Duodenal mucosa (tissue), 2 donors: Measurements from ENCODE around the gene SDK1.

ENCODE experiments used
- H3K27ac ChIP-seq: one replicate; pipeline ENCODE4 v1.7.0; 2013; ENCODE audit warnings: low read depth, low read length
- H3K27me3 ChIP-seq, 2 donors: one replicate each; pipeline ENCODE4 v1.7.0; 2013; ENCODE audit warnings: low read length in 2 of 2, control low read depth in 1 of 2; ENCODE audit not compliant: insufficient read depth in 2 of 2, control insufficient read depth in 1 of 2
- H3K36me3 ChIP-seq, 2 donors: one replicate each; pipeline ENCODE4 v1.7.0; 2013; ENCODE audit warnings: low read length in 2 of 2, control low read depth in 1 of 2; ENCODE audit not compliant: insufficient read depth in 2 of 2, control insufficient read depth in 1 of 2
- H3K4me1 ChIP-seq, 2 donors: one replicate each; pipeline ENCODE4 v1.7.0; 2013; ENCODE audit warnings: low read length in 2 of 2, control low read depth in 1 of 2; ENCODE audit not compliant: insufficient read depth in 2 of 2, control insufficient read depth in 1 of 2
- H3K4me3 ChIP-seq, 2 donors: one replicate each; pipeline ENCODE4 v1.7.0; 2013; ENCODE audit warnings: low read length in 2 of 2, low read depth in 1 of 2
- H3K9ac ChIP-seq, 2 donors: one replicate each; pipeline ENCODE4 v1.7.0; 2013; ENCODE audit warnings: low read length in 2 of 2, low read depth in 1 of 2
- H3K9me3 ChIP-seq, 2 donors: one replicate each; pipeline ENCODE4 v1.7.0; 2013; ENCODE audit warnings: low read length in 2 of 2, control low read depth in 1 of 2; ENCODE audit not compliant: control insufficient read depth in 1 of 2

Gene SDK1

GRCh38 chr7:4056552-4057288 lies 755.7 kb downstream of the SDK1 start:
- Histone ChIP-seq H3K9ac (no peak overlapping the region), H3K27ac (no peak overlapping the region), H3K4me3 (no peak overlapping the region), H3K27me3 (no peaks in the 10 kb centered on the region), H3K36me3 (no peaks in the 10 kb centered on the region), H3K9me3 (no peaks in the 10 kb centered on the region), H3K4me1 (no peaks in the 10 kb centered on the region)

- no peaks in the 10 kb centered on the region for H3K36me3 ChIP-seq
- no peak overlapping the region for H3K9ac ChIP-seq
- no peak overlapping the region for H3K27ac ChIP-seq
- no peaks in the 10 kb centered on the region for H3K27me3 ChIP-seq
- H3K4me1 ChIP-seq = no peaks in the 10 kb centered on the region
- H3K9me3 ChIP-seq = no peaks in the 10 kb centered on the region
- no peak overlapping the region for H3K4me3 ChIP-seq
Measured at GRCh38 chr7:4057289-4057616, 756.2 kb downstream of the SDK1 start.

DNA sequence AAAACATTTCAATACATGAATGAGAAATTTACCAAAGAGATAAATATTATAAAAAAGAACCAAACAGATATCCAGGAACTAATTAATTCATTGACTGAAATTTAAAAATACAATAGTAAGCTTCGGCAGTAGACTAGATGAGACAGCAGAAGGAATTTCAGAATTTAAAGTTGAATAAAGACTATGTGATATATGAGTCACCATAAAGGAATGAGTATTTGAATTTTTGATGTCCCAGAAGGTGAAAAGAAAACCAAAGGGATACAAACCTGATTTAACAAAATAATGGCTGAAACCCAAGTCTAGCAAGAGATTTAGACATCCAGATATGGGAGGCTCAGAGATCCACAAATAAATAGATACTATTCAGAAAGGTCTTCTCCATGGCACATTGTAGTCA lies 757.1 kb downstream of the SDK1 start:
- Histone ChIP-seq H3K9me3 (no peaks in the 10 kb centered on the region), H3K27me3 (no peaks in the 10 kb centered on the region), H3K9ac (no peak overlapping the region), H3K36me3 (no peaks in the 10 kb centered on the region), H3K4me3 (no peak overlapping the region), H3K27ac (no peak overlapping the region), H3K4me1 (no peaks in the 10 kb centered on the region)

GRCh38 chr7:4065190-4065589 lies 764.1 kb downstream of the SDK1 start:
- Histone ChIP-seq H3K9me3 (no peaks in the 10 kb centered on the region), H3K4me3 (no peak overlapping the region), H3K27ac (no peak overlapping the region), H3K36me3 (no peaks in the 10 kb centered on the region), H3K27me3 (no peaks in the 10 kb centered on the region), H3K9ac (no peak overlapping the region), H3K4me1 (no peaks in the 10 kb centered on the region)

- no peak overlapping the region for H3K9ac ChIP-seq
- no peak overlapping the region for H3K4me3 ChIP-seq
- no peaks in the 10 kb centered on the region for H3K4me1 ChIP-seq
- no peaks in the 10 kb centered on the region for H3K27me3 ChIP-seq
- no peaks in the 10 kb centered on the region for H3K36me3 ChIP-seq
- H3K9me3 ChIP-seq = no peaks in the 10 kb centered on the region
- no peak overlapping the region for H3K27ac ChIP-seq
Measured at GRCh38 chr7:4066206-4066605, 765.2 kb downstream of the SDK1 start.

DNA sequence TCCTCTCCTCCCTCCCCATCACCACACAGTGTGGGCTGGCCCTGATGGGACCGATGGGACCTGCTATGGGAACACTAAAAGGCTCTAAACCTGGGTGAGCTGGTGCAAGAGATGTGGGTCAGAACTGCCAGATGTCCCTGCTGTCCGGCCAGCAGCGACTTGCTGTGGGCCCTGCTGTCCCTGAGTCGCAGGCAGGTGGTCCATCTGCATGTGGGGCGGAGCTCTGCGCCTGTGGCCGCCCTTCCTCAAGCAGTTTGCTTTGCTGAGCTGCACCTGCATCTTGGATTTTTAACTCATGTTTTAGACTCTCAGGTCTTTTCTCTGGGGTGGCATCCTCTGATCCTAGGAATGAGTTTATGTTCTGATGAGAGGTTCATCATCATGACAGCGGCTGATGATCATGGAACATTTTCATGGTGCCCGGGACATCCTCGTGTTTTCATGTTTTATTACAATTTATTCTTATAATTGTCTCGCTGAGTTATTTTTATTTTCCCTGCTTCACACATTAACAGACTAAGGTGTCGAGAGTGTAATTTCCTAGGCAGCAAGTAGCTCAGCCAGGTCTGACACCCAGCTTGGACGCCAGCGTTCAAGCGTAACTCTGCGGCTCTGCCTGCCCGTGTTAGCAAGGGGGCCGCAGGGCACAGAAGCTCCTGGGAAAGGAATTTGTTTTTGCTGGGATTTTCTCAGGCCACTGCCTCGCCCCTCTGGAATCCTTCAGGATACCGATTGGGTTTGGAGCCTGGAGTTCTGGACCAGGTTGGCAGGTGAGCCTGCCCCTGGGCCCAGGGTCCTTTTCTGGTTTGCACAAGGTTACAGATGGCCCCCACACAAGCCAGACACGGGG lies 765.8 kb downstream of the SDK1 start:
- Histone ChIP-seq H3K27ac (no peak overlapping the region), H3K36me3 (no peaks in the 10 kb centered on the region), H3K9me3 (no peaks in the 10 kb centered on the region), H3K4me1 (no peaks in the 10 kb centered on the region), H3K9ac (no peak overlapping the region), H3K4me3 (no peak overlapping the region), H3K27me3 (no peaks in the 10 kb centered on the region)

GRCh38 chr7:4067476-4067760 lies 766.4 kb downstream of the SDK1 start:
- no peak overlapping the region for H3K9ac ChIP-seq
- no peaks in the 10 kb centered on the region for H3K36me3 ChIP-seq
- no peaks in the 10 kb centered on the region for H3K27me3 ChIP-seq
- H3K4me3 ChIP-seq = no peak overlapping the region
- H3K27ac ChIP-seq = no peak overlapping the region
- H3K9me3 ChIP-seq = no peaks in the 10 kb centered on the region
- no peaks in the 10 kb centered on the region for H3K4me1 ChIP-seq

- Histone ChIP-seq H3K27me3 (no peaks in the 10 kb centered on the region), H3K36me3 (no peaks in the 10 kb centered on the region), H3K4me3 (no peak overlapping the region), H3K9ac (no peak overlapping the region), H3K27ac (no peak overlapping the region), H3K9me3 (no peaks in the 10 kb centered on the region), H3K4me1 (no peaks in the 10 kb centered on the region)
Measured at GRCh38 chr7:4067874-4068273, 766.8 kb downstream of the SDK1 start.

DNA sequence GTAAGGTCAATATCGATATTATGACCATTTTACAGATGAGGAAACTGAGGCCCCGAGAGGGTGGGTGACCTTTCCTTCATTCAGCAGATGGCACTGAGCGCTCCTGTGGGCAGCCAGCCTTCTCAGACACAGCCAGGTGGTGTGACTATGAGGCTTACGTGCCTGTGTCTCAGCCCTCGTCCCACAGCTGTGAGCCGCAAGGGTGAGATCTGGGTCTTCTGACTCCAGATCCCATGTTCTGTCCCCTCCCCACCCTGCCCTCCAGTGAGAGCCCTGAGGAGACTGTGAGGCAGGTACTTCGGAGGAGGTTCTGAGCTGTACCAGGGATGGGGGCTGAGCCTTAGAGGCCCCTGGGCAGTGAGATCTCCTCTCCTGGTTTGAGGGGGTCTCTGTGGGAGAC lies 767.2 kb downstream of the SDK1 start:
- H3K4me3 ChIP-seq = no peak overlapping the region
- H3K4me1 ChIP-seq = no peaks in the 10 kb centered on the region
- H3K36me3 ChIP-seq = no peaks in the 10 kb centered on the region
- H3K9me3 ChIP-seq = no peaks in the 10 kb centered on the region
- no peak overlapping the region for H3K9ac ChIP-seq
- no peaks in the 10 kb centered on the region for H3K27me3 ChIP-seq
- H3K27ac ChIP-seq = no peak overlapping the region

DNA sequence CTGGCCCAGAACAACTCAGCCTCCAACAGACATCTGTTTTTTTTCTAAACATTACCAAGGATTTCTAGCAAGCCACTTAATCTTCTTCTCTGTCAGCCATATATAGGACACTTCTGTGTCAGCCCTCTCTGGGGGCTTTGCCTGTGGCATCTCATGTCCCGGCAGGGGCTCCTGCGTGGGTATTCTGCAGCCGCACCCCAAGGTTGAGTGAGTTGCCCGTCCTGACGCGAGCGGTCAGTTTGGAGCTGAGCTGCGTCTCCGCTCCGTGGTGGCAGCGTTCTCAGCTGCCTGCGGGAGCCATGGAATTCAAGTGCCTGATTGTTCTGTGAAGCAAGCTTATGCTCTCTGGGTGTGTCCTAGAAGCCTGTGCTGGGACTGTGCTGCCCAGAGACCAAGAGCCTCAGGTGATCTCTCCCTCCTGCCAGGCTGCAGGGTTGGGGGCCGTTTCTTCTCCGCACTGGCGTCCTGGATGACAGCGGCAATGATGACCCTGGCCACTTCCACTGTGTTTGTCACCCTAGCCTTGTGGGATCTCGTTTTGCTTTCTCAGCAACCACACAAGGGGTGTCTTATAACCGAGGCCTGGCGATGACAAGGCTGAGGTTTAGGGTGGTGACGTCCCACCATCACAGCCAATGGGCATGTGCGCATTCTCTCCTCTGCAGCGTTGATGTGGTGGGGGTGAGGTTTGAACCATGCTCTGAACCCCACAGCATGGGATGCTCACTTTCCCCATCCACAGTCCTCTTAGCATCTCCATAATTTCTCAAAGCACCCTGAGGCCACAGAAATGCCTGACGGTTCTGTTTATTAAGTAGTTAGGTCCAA lies 768.4 kb downstream of the SDK1 start:
- Histone ChIP-seq H3K4me3 (no peak overlapping the region), H3K36me3 (no peaks in the 10 kb centered on the region), H3K9ac (no peak overlapping the region), H3K9me3 (no peaks in the 10 kb centered on the region), H3K27me3 (no peaks in the 10 kb centered on the region), H3K4me1 (no peaks in the 10 kb centered on the region), H3K27ac (no peak overlapping the region)
